GM21825 (cell line): Measurements from ENCODE around the gene THBS2.

Experiments
- ATAC-seq: cut with Tn5 transposase; IDR thresholded peaks from one replicate; pipeline ENCODE4 v1.9.1; 2021; ENCODE audit warnings: mild to moderate bottlenecking, moderate library complexity; ENCODE audit not compliant: unreplicated experiment

Gene THBS2

DNA sequence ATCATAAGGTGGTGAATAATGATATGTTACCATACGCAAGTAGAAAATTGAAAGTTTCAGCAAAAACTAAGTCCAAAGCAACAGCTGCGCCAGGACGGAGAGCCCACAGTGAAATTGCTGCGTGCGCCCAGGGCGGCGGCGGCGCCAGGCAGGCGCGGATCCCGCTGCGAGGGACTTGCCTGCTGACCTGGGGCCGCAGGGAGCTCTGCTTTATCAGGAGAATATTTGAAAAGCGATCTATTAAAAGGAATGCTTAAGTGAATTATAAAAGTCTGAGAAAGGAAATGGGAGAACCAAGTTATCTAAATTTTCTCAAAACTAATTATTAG is 85.4 kb downstream of the THBS2 start:
- ATAC-seq, result no peak

DNA sequence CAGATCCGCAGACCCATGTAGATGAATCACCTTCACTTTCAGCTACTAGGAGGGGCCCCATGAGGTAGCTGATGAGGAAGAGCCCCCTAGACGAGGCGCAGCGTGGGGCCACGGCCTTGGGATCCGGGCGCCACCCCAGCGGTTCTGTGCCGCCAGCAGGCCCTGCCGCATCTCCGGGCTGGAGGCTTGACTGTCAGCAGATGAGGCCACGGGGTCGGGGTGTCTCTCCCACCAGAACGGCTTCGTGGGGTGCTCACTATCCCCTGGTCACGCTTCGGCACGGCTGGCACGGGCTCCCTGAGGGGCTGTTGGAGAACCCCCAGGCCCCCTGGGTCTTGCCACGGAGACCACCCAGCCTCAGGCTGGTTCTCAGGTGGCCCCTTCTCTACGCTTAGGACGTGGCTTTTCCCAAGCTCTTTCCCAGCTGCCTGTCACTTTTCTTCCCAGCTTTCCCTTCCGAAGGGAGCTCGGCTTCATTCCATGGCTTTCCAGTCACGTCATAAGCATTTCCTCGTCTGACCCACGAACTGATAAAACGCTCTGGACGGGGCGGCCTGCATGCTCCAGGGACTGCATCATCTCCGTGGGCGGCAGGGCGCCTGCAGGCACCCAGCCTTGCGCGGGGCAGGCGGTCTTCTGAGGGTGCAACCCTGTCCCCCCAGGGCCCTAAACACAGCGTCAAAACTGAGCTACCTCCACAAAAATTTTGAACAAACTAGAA is 85.9 kb downstream of the THBS2 start:
- ATAC-seq, result no peak

DNA sequence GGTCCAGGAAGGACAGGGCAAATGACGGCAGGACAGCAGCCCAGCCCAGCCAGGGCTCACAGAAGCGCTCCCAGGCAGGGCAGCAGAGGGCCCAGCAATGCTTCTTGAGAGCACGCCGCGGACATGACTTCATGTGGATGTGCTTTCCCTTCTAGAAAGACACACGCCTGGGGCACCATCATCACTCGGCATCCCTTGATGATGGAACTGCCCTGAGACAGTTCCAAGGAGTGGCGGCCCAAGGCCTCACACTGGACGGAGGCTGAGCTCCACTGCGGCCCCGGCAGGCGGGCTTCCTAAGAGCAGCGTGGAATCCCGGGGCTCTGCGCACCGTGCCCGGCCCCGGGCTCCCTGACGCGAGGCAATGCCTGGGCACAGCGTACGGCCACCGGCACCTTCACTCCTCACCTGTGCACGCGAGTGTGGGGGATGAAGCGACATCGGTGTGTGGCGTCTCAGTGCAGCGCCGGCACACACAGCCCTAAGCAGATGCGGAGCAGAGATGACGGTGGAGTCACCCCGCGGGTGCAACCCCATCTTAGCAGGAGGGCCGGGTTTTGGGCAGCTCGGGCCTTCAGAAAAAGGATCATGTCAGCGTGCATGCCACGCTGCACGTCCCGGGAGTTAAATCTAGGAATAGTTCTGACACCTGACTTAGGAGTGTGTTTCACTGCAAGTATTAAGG is 86.6 kb downstream of the THBS2 start:
- no peak for ATAC-seq
